H1 (cell line): Measurements from ENCODE around the gene AFTPH. TPM values are rescaled to one million over a fixed set of nuclear protein-coding genes. Genes with fewer than 3 reads are reported as not detected.
A peak's percentile ranks its signal among the peaks of the same experiment; 100 is the strongest.

ENCODE experiments used
- CTCF ChIA-PET: fragments of 300-600 bp; sonication (Branson Sonifier 250); formaldehyde crosslinking; loops from one replicate; lab custom pipeline; 2021; ENCODE audit not compliant: partially characterized antibody; lab: Charles Lee
- POLR2A ChIA-PET: fragments of 300-600 bp; sonication (Branson Sonifier 250); formaldehyde crosslinking; loops from one replicate; lab custom pipeline; 2021; ENCODE audit warnings: inconsistent platforms; ENCODE audit not compliant: partially characterized antibody; lab: Charles Lee
- DNase-seq, 2 experiments: peaks; one replicate each; pipeline versions ENCODE4 v3.0.0 to v3.0.0-alpha.2; 2010 to 2022; ENCODE audit warnings: low spot score in 2 of 2, low read depth in 1 of 2, mixed read lengths in 1 of 2
- FAIRE-seq: peaks from 2 replicates; lab custom pipeline; 2011; peaks lifted over from hg19 to GRCh38; lab: Jason Lieb, UNC
- H2AFZ ChIP-seq: 2 replicates; pipeline ENCODE4 v1.8.1; 2012; ENCODE audit warnings: low read length, inconsistent platforms
- H2AK5ac ChIP-seq: 2 replicates; pipeline ENCODE4 v1.6.1; 2013; ENCODE audit warnings: low read depth, low read length
- H2BK120ac ChIP-seq: replicated peaks from 2 replicates; pipeline ENCODE3; 2013; ENCODE audit warnings: low read depth, low read length, inconsistent platforms
- H2BK12ac ChIP-seq: 2 replicates; pipeline ENCODE4 v1.6.1; 2013; ENCODE audit warnings: low read depth, low read length
- H2BK15ac ChIP-seq: 2 replicates; pipeline ENCODE4 v1.6.1; 2013; ENCODE audit warnings: low read length
- H2BK20ac ChIP-seq: 2 replicates; pipeline ENCODE4 v1.6.1; 2013; ENCODE audit warnings: low read length
- H2BK5ac ChIP-seq: 2 replicates; pipeline ENCODE4 v1.6.1; 2013; ENCODE audit warnings: low read depth, low read length
- H3K14ac ChIP-seq: 2 replicates; pipeline ENCODE4 v1.6.1; 2013; ENCODE audit warnings: inconsistent platforms; ENCODE audit not compliant: insufficient read length
- H3K18ac ChIP-seq: 2 replicates; pipeline ENCODE4 v1.6.1; 2013; ENCODE audit warnings: low read length; ENCODE audit errors: extremely low read depth
- H3K23ac ChIP-seq: 2 replicates; pipeline ENCODE4 v1.6.1; 2013; ENCODE audit warnings: inconsistent platforms; ENCODE audit not compliant: insufficient read length
- H3K23me2 ChIP-seq: 2 replicates; pipeline ENCODE4 v1.6.1; 2013; ENCODE audit warnings: low read depth, low read length
- H3K27ac ChIP-seq: 2 replicates; pipeline ENCODE4 v1.6.1; 2011; ENCODE audit warnings: low read depth, low read length, inconsistent platforms
- H3K27me3 ChIP-seq, 4 experiments: replicated peaks in 1 of 4; 1 replicate in 1 of 4; 2 replicates in 3 of 4; pipeline versions ENCODE4 v1.6.1 to v1.8.1; 2011 to 2013; ENCODE audit warnings: low read length in 3 of 4, mild to moderate bottlenecking in 3 of 4, inconsistent platforms in 2 of 4, mixed read lengths in 2 of 4, moderate library complexity in 1 of 4; ENCODE audit not compliant: control insufficient read depth in 3 of 4, insufficient read depth in 3 of 4; ENCODE audit errors: extremely low read depth in 1 of 4
- H3K36me3 ChIP-seq, 4 experiments: 2 replicates each; pipeline versions ENCODE4 v1.6.1 to v1.8.1; 2011 to 2013; ENCODE audit warnings: mild to moderate bottlenecking in 4 of 4, low read length in 3 of 4, moderate library complexity in 2 of 4, control low read depth in 1 of 4, inconsistent platforms in 1 of 4; ENCODE audit not compliant: insufficient read depth in 4 of 4, control insufficient read depth in 2 of 4
- H3K4ac ChIP-seq: replicated peaks from 2 replicates; pipeline ENCODE3; 2013; ENCODE audit warnings: low read length, low read depth, mixed read lengths, inconsistent platforms; ENCODE audit not compliant: insufficient read length
- H3K4me1 ChIP-seq, 4 experiments: replicated peaks in 1 of 4; 1 replicate in 1 of 4; 2 replicates in 3 of 4; pipeline versions ENCODE4 v1.6.1 to v1.8.1; 2011 to 2013; ENCODE audit warnings: low read length in 3 of 4, inconsistent platforms in 2 of 4, mixed read lengths in 1 of 4; ENCODE audit not compliant: insufficient read depth in 4 of 4, control insufficient read depth in 3 of 4
- H3K4me2 ChIP-seq, 2 experiments: 2 replicates each; pipeline versions ENCODE4 v1.6.1 to v1.8.1; 2011 to 2013; ENCODE audit warnings: low read depth in 2 of 2, low read length in 2 of 2, control low read depth in 1 of 2, inconsistent platforms in 1 of 2, mild to moderate bottlenecking in 1 of 2; ENCODE audit not compliant: insufficient read depth in 1 of 2
- H3K4me3 ChIP-seq, 4 experiments: fragments of 200-600, 300-600 bp in 1 of 4; sonication (generic), shearing (Covaris generic), sonication (Bioruptor Twin) in 1 of 4; 2 replicates each; pipeline versions ENCODE4 v1.5.1 to v1.8.1; 2011 to 2016; ENCODE audit warnings: low read length in 4 of 4, low read depth in 3 of 4, control low read depth in 2 of 4, inconsistent platforms in 2 of 4, mild to moderate bottlenecking in 2 of 4, mixed read lengths in 1 of 4, moderate library complexity in 1 of 4; ENCODE audit not compliant: insufficient read depth in 2 of 4; ENCODE audit errors: extremely low read depth in 1 of 4
- H3K56ac ChIP-seq: replicated peaks from 2 replicates; pipeline ENCODE3; 2013; ENCODE audit warnings: low read depth, mild to moderate bottlenecking, mixed read lengths, low read length, inconsistent platforms; ENCODE audit not compliant: insufficient read length
- H3K79me1 ChIP-seq: 2 replicates; pipeline ENCODE4 v1.6.1; 2013; ENCODE audit warnings: low read depth, low read length, control low read depth
- H3K79me2 ChIP-seq, 2 experiments: 2 replicates each; pipeline versions ENCODE4 v1.6.1 to v1.8.1; 2012 to 2013; ENCODE audit warnings: low read length in 2 of 2, mild to moderate bottlenecking in 2 of 2, inconsistent platforms in 1 of 2; ENCODE audit not compliant: insufficient read depth in 2 of 2, control insufficient read depth in 1 of 2
- H3K9ac ChIP-seq, 4 experiments: replicated peaks in 1 of 4; 1 replicate in 1 of 4; 2 replicates in 3 of 4; pipeline versions ENCODE4 v1.6.1 to v1.8.1; 2011 to 2013; ENCODE audit warnings: low read depth in 3 of 4, low read length in 3 of 4, control low read depth in 2 of 4, mild to moderate bottlenecking in 2 of 4, moderate library complexity in 2 of 4, inconsistent platforms in 1 of 4; ENCODE audit errors: extremely low read depth in 1 of 4
- H3K9me3 ChIP-seq, 2 experiments: 2 replicates each; pipeline versions ENCODE4 v1.6.1 to v1.8.1; 2012 to 2013; ENCODE audit warnings: mild to moderate bottlenecking in 2 of 2, moderate library complexity in 2 of 2, control low read depth in 1 of 2, inconsistent platforms in 1 of 2, low read depth in 1 of 2, low read length in 1 of 2, mixed read lengths in 1 of 2; ENCODE audit not compliant: insufficient read depth in 2 of 2
- H4K20me1 ChIP-seq, 2 experiments: replicated peaks in 1 of 2; 2 replicates each; pipeline versions ENCODE3 to v1.8.1; 2011 to 2013; ENCODE audit warnings: inconsistent platforms in 2 of 2, low read length in 2 of 2, mild to moderate bottlenecking in 1 of 2; ENCODE audit not compliant: insufficient read depth in 2 of 2, control insufficient read depth in 1 of 2
- H4K5ac ChIP-seq: 2 replicates; pipeline ENCODE4 v1.6.1; 2013; ENCODE audit warnings: low read length, low read depth, mixed read lengths, inconsistent platforms; ENCODE audit not compliant: insufficient read length
- H4K8ac ChIP-seq: 2 replicates; pipeline ENCODE4 v1.8.0; 2013; ENCODE audit warnings: mild to moderate bottlenecking, moderate library complexity, low read length, inconsistent platforms; ENCODE audit not compliant: insufficient read depth; ENCODE audit errors: extremely low read depth
- H4K91ac ChIP-seq: replicated peaks from 2 replicates; pipeline ENCODE3; 2013; ENCODE audit warnings: low read length, mixed read lengths, inconsistent platforms; ENCODE audit not compliant: insufficient read length
- CTBP2 ChIP-seq: IDR thresholded peaks from 2 replicates; pipeline ENCODE4 v1.7.0; 2011; ENCODE audit warnings: borderline replicate concordance, mild to moderate bottlenecking, moderate library complexity, mixed read lengths, low read length; ENCODE audit not compliant: insufficient read depth, insufficient read length
- POU5F1 ChIP-seq: IDR thresholded peaks from 2 replicates; pipeline ENCODE4 v1.6.1; 2011; ENCODE audit warnings: low read depth, mild to moderate bottlenecking, low read length, moderate library complexity
- RAD21 ChIP-seq, 2 experiments: IDR thresholded peaks in 1 of 2; conservative IDR thresholded peaks in 1 of 2; 2 replicates each; pipeline ENCODE4 v1.6.1; 2011; ENCODE audit warnings: low read depth in 2 of 2, low read length in 2 of 2, improper control_type of control experiment in 1 of 2, inconsistent platforms in 1 of 2, mild to moderate bottlenecking in 1 of 2, moderate library complexity in 1 of 2
- SIN3A ChIP-seq, 2 experiments: IDR thresholded peaks in 1 of 2; conservative IDR thresholded peaks in 1 of 2; 2 replicates each; pipeline ENCODE4 v1.6.1; 2011 to 2012; ENCODE audit warnings: low read length in 2 of 2, improper control_type of control experiment in 1 of 2, low read depth in 1 of 2, mild to moderate bottlenecking in 1 of 2
- TCF12 ChIP-seq: IDR thresholded peaks from 2 replicates; pipeline ENCODE4 v1.6.1; 2011; ENCODE audit warnings: low read depth, mild to moderate bottlenecking, low read length
- WGBS, 2 experiments: shearing (Covaris generic) in 1 of 2; methylation state at CpG; one replicate each; pipeline versions ENCODE4 v1.1.6 to v1.1.7; 2013 to 2015; ENCODE audit warnings: low lambda C conversion rate in 2 of 2, mixed read lengths in 2 of 2, inconsistent platforms in 1 of 2, low coverage in 1 of 2, missing lambda C conversion rate in 1 of 2; ENCODE audit not compliant: insufficient replicate concordance in 2 of 2, insufficient coverage in 1 of 2, insufficient read length in 1 of 2; ENCODE audit errors: extremely low coverage in 1 of 2, missing lambda C conversion rate in 1 of 2; 5-methylcytosine and 5-hydroxymethylcytosine counted together
- polyA plus RNA-seq, 7 experiments: library from polyadenylated mRNA; depleted of rRNA in 3 of 7; stranded (reverse) in 5 of 7; unstranded in 2 of 7; fragments of >200 nt in 5 of 7; fragments of 200-250 nt in 2 of 7; gene quantifications; 1 replicate in 5 of 7; 2 replicates in 1 of 7; 4 replicates in 1 of 7; pipeline versions ENCODE4 v1.2.1 to v1.2.3, GENCODE V29; 2011 to 2013; ENCODE audit warnings: missing spikeins in 2 of 7, mixed read lengths in 2 of 7
- total RNA-seq: library from RNA; stranded (reverse); fragmentation: NEBNext Ultra II Directional; extraction: Animal tissue kit (Norgen Biotek cat#: 25700); gene quantifications from 2 replicates; pipeline ENCODE4 v1.2.1, GENCODE V29; 2021
- TF ChIP-seq, protein P1 (sequence below), 3 experiments: IDR thresholded peaks; 1 replicate in 2 of 3; 2 replicates in 1 of 3; pipeline versions ENCODE4 v1.5.1 to v1.6.1; 2011; ENCODE audit warnings: low read length in 3 of 3, mild to moderate bottlenecking in 3 of 3, inconsistent platforms in 2 of 3, low read depth in 1 of 3, moderate library complexity in 1 of 3; ENCODE audit not compliant: insufficient read depth in 1 of 3; ENCODE audit errors: control extremely low read depth in 1 of 3

The AFTPH gene
- total and polyA plus RNA-seq, 2 of the 8 experiments (the other 6 are each of a cell fraction or from before 2014, with no cell fraction given), result 7.3 to 15.0 TPM

DNA sequence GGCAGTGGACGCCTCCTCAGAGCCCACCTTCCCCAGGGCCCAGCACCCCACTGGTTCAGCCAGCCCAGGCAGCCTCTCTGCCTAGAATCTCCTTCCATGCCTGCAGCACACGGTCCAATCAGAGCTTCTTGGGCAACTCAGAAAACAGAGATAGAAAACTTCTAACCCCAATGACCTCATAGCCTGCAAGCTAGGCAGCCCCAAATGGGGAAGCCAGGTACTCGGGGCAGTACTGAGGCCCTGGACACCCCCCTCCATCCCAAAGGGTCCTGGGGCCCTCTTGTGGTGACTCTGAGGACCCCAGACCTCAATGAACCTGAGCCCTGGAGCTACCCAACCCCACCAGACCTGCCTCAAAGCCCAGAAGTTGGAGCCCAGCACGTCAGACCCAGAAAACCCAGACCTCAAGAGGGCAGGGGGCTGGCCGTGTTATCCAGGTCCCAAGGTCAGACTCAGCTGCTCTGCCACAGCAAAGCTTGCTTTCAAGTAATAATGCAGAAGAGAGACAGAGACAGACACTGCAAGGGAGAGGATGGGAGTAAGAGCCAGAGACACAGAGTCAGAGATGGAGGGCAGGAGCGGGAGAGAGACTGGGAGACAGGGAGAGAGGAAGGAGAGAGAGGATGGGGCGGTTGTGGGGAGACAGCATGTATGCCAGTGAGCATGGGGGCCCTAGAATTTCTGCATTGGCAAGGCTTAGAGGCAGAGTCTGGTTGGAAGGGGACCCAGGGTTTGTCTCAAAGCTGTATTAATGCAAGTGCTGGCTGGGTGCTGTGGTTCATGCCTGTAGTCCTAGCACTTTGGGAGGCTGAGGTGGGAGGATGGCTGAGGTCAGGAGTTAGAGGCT lies 101.4 kb downstream of the AFTPH start:
- no peak overlapping the region for H4K5ac ChIP-seq
- no peak overlapping the region for H2BK120ac ChIP-seq
- peak overlapping the region; percentile 52; the same call in 1 of the 2 replicates for H2BK5ac ChIP-seq
- DNase-seq (peak in 1 of 2 experiments; percentile 54), FAIRE-seq (no peak)
- no peak overlapping the region for H3K23ac ChIP-seq
- H3K4me1 ChIP-seq, result peaks cover 5 to 16% (median 11%) of the 10 kb centered on the region in 4 experiments; a peak in 6 of 7 replicates
- H2AK5ac ChIP-seq, result no peak overlapping the region
- ChIA-PET POLR2A (interaction anchor here (0.7 to 1.1 kb wide), 3 partner anchors 9 to 28 kb away, joined by 3 read pairs; partner anchors contain the start of gene SERTAD2), CTCF (interaction anchor here (0.6 to 27.4 kb wide), 25 partner anchors 4 to 625 kb away, joined by 3 to 389 read pairs (median 5); partner anchors contain the start of gene SERTAD2)
- WGBS, 2 experiments, result 93% methylated on average over 7 of the region's 7 CpGs; no CpG with 5 or more reads in 1 of the 2 experiments
- no peaks in the 10 kb centered on the region for H3K79me2 ChIP-seq
- H3K4me3 ChIP-seq, result no peak overlapping the region
- no peaks in the 10 kb centered on the region for H3K36me3 ChIP-seq
- 0 out of 2 replicates have a peak overlapping the region, but pooled peaks have one; percentile 86 for H2BK20ac ChIP-seq
- H3K4ac ChIP-seq, result no peak overlapping the region
- H4K8ac ChIP-seq, result no peak overlapping the region; the same call in 1 of the 2 replicates
- no peak overlapping the region for H3K4me2 ChIP-seq
- no peak overlapping the region for H3K14ac ChIP-seq
- no peak overlapping the region for H4K91ac ChIP-seq
- peaks cover 0 to 2% of the 10 kb centered on the region in 2 experiments for H4K20me1 ChIP-seq
- no peaks in the 10 kb centered on the region for H3K27me3 ChIP-seq
- no peak for TF ChIP-seq SIN3A (conservative IDR thresholded peaks at IDR 0.05 in 1 of 2, IDR thresholded peaks at IDR 0.05 in 1 of 2; ENCODE audit: low read depth in 1 of 2, low read length in 2 of 2)
- TF ChIP-seq, protein P1, sequence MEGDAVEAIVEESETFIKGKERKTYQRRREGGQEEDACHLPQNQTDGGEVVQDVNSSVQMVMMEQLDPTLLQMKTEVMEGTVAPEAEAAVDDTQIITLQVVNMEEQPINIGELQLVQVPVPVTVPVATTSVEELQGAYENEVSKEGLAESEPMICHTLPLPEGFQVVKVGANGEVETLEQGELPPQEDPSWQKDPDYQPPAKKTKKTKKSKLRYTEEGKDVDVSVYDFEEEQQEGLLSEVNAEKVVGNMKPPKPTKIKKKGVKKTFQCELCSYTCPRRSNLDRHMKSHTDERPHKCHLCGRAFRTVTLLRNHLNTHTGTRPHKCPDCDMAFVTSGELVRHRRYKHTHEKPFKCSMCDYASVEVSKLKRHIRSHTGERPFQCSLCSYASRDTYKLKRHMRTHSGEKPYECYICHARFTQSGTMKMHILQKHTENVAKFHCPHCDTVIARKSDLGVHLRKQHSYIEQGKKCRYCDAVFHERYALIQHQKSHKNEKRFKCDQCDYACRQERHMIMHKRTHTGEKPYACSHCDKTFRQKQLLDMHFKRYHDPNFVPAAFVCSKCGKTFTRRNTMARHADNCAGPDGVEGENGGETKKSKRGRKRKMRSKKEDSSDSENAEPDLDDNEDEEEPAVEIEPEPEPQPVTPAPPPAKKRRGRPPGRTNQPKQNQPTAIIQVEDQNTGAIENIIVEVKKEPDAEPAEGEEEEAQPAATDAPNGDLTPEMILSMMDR (IDR thresholded peaks at IDR 0.05; ENCODE audit: control extremely low read depth in 1 of 3, insufficient read depth in 1 of 3, low read depth in 1 of 3, low read length in 3 of 3), result peak; percentile 34 to 70 (median 64)
- TF ChIP-seq POU5F1, result no peak
- no peak for TF ChIP-seq TCF12
- no peak for TF ChIP-seq CTBP2
- TF ChIP-seq RAD21 (IDR thresholded peaks at IDR 0.05 in 1 of 2, conservative IDR thresholded peaks at IDR 0.05 in 1 of 2; ENCODE audit: low read depth in 2 of 2, low read length in 2 of 2), result peak; percentile 66 to 80
- H3K27ac ChIP-seq, result no peak overlapping the region
- no peak overlapping the region; the same call in 1 of the 2 replicates for H3K18ac ChIP-seq
- H2BK12ac ChIP-seq, result peak overlapping the region; percentile 96; the same call in 1 of the 2 replicates
- no peaks in the 10 kb centered on the region for H3K9me3 ChIP-seq
- peak overlapping the region; percentile 99; the same call in 1 of the 2 replicates for H2BK15ac ChIP-seq
- no peak overlapping the region for H2AFZ ChIP-seq
- no peak overlapping the region for H3K9ac ChIP-seq
- H3K79me1 ChIP-seq, result no peaks in the 10 kb centered on the region
- no peaks in the 10 kb centered on the region for H3K23me2 ChIP-seq
- H3K56ac ChIP-seq, result no peak overlapping the region
